HG03460 (cell line): ENCODE results near the gene WDR70.
A peak's percentile ranks its signal among the peaks of the same experiment; 100 is the strongest.
"Not testable (repeated sequence)": the region's sequence is repeated elsewhere in the genome, so short reads cannot be mapped to it uniquely, and the experiment has no call there.

Experiments
- ATAC-seq: cut with Tn5 transposase; IDR thresholded peaks from one replicate; pipeline ENCODE4 v1.9.1; 2021; ENCODE audit not compliant: unreplicated experiment

Gene WDR70

GRCh38 chr5:37628876-37629275 is 249.8 kb downstream of the WDR70 start:
- ATAC-seq, result no peak

GRCh38 chr5:37631939-37632338 is 252.8 kb downstream of the WDR70 start:
- ATAC-seq, result no peak

- ATAC-seq, result no peak
These were observed 258.2 kb downstream of the WDR70 start for GRCh38 chr5:37637165-37637845.

GRCh38 chr5:37638897-37639296 is 259.8 kb downstream of the WDR70 start:
- ATAC-seq, result no peak

- ATAC-seq, result no peak
These were observed 261.0 kb downstream of the WDR70 start for GRCh38 chr5:37640088-37640487.

- no peak for ATAC-seq
These were observed 262.8 kb downstream of the WDR70 start for GRCh38 chr5:37641933-37642332.

GRCh38 chr5:37645707-37646106 is 266.6 kb downstream of the WDR70 start:
- no peak for ATAC-seq

GRCh38 chr5:37654566-37654965 is 275.4 kb downstream of the WDR70 start:
- not testable (repeated sequence) for ATAC-seq

GRCh38 chr5:37657046-37657445 is 277.9 kb downstream of the WDR70 start:
- no peak for ATAC-seq

GRCh38 chr5:37658440-37658839 is 279.3 kb downstream of the WDR70 start:
- peak; percentile 73 for ATAC-seq

GRCh38 chr5:37660319-37660718 is 281.2 kb downstream of the WDR70 start:
- no peak for ATAC-seq

- ATAC-seq, result no peak
These were observed 282.3 kb downstream of the WDR70 start for GRCh38 chr5:37661227-37661920.

GRCh38 chr5:37661951-37662350 is 282.8 kb downstream of the WDR70 start:
- ATAC-seq, result no peak

GRCh38 chr5:37662362-37662761 is 283.2 kb downstream of the WDR70 start:
- no peak for ATAC-seq

- no peak for ATAC-seq
These were observed 283.8 kb downstream of the WDR70 start for GRCh38 chr5:37662789-37663485.

GRCh38 chr5:37663538-37663937 is 284.4 kb downstream of the WDR70 start:
- no peak for ATAC-seq

- no peak for ATAC-seq
These were observed 285.4 kb downstream of the WDR70 start for GRCh38 chr5:37664551-37664950.

GRCh38 chr5:37665272-37665671 is 286.2 kb downstream of the WDR70 start:
- ATAC-seq, result no peak

GRCh38 chr5:37665889-37666288 is 286.8 kb downstream of the WDR70 start:
- ATAC-seq, result no peak

- no peak for ATAC-seq
These were observed 288.3 kb downstream of the WDR70 start for GRCh38 chr5:37667430-37667829.

- ATAC-seq, result no peak
These were observed 288.7 kb downstream of the WDR70 start for GRCh38 chr5:37667846-37668245.

- no peak for ATAC-seq
These were observed 289.5 kb downstream of the WDR70 start for GRCh38 chr5:37668524-37669047.
